CD1c-positive myeloid dendritic cell (primary cell): Measurements from ENCODE around the gene GRP.

Source experiments
- DNase-seq: peaks from one replicate; pipeline ENCODE4 v3.0.0-alpha.2; 2016; ENCODE audit errors: extremely low spot score

GRP gene

DNA sequence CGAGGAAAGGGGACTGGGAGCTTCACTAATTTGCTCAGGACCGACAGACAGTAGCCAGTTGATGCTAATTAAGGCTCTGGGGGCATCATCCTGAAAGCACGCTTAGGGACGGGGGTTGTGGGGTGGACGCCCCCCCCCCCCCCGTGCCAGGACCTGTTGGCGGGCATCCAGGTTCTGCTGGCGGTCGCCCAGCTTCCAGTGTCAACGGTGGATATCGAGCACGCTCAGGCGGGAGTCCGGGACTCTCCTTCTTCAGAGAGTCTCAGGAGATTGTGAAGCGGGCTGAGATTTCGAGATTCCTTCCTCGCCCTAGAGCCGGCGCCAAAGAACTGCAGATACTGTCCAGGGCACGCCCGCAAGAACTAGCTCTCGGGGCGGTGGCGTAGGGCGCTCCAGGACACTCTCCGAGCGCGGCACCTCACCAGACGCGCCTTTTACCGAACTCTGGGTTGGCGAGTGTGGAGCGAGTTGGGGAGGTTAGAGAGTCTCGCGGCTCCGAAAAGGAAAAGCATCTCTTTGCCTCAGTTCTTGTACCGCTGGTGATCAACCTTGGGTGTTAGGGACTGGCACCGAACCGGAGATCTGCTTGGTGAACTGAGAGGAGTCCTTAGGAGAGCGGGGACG, 47.7 kb downstream of the GRP start:
- DNase-seq: no peak

GRCh38 chr18:59268127-59268720, 48.3 kb downstream of the GRP start:
- DNase-seq: no peak

DNA sequence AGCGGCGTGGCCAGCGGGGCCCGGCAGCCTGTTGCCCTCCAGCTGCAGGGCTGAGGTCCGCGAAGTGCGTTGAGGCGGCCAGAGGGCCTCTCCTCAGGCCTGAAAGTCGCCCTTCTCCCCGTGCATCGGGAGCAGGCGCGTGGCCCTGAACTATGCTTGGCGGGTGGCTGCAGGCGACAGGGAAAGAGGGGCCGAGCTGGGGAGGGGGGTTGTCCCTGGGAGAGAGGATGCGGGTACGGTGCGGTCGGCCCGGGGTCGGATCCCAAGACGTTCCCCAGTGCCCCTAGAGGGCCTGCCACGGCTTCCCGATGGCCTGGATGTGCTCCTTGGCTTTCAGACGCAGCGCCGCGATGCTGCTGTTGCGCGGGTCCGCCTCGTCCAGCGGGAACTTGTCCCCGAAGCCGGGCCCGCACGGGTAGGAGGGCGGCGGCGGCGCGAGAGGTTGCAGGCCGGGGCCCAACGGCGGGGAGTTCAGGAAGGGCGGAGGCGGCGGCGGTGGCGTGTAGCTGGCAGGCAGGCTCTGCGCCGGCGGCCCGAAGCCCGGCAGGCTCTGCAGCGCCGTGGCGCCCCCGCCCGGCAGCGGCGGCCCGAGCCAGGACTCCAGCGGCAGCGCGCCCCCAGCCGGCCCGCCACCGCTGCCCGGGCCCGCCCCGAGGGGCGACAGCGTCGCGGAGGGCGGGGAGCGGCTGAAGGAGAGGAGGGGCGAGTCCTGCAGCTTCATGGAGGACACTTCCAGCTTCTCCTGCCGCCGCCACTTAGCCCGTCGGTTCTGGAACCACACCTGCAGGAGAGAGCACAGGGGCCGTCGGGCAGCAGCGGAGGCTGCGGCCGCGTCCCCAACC, 49.0 kb downstream of the GRP start:
- peak; percentile 20 for DNase-seq

- no peak for DNase-seq
These were observed 49.7 kb downstream of the GRP start for GRCh38 chr18:59269563-59270119.

DNA sequence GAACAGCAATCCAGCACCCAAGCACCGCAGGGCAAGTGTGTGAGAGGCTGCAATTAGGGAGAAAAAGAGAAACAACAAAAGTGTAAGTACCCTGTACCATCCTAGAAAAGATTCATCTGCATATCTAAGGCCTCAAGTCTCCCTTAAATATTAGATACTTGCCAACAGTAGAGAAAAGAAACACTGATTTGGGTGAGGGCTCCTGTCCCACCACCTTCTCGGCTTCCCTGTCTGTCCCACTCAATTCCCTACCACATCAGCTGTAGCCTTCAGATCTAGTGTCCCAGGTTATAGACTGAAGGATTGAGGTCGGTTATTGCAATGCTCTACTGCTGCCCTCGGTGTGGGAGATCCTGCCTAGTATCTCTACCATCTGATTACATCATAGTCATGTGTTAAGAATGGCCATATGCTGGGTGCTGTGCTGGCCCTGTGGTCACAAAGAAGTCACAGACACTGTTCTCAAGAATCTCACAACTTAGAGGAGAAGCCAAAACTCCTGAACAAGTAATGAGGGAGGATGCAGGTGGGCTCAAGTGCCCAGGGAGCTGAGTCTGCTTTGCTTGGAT, 50.8 kb downstream of the GRP start:
- no peak for DNase-seq

- DNase-seq: no peak
These were observed 51.8 kb downstream of the GRP start for GRCh38 chr18:59271606-59272220.

DNA sequence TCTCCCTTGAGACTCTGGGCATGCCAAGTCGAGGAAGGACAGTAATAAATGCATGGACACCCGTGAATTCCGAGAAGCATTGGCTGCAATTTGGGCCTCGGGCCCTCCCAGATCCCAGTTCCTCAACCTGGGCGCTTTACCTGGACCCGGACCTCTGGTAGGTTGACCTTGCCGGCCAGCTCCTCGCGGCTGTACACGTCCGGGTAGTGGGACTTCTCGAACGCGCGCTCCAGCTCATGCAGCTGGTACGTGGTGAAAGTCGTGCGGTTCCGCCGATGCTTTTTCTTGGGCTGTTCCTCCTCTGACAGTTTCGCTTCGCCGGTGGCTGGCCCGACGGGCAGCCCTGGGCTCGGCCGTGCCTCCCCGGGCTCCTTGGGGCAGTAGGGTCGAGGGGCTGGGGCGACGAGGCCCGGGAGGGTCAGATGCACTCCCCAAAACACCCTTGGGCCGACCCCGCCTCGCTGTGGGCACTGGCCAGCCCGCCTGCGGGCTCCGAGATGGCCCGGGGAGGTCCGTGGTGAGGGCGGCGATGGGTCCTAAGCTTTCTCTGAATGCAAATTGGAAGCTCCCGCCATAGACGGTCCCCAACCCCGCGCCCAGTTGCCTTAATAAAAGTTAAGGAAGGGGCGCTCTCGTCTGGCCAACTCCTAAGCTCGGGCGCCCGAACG, 52.4 kb downstream of the GRP start:
- no peak for DNase-seq

DNA sequence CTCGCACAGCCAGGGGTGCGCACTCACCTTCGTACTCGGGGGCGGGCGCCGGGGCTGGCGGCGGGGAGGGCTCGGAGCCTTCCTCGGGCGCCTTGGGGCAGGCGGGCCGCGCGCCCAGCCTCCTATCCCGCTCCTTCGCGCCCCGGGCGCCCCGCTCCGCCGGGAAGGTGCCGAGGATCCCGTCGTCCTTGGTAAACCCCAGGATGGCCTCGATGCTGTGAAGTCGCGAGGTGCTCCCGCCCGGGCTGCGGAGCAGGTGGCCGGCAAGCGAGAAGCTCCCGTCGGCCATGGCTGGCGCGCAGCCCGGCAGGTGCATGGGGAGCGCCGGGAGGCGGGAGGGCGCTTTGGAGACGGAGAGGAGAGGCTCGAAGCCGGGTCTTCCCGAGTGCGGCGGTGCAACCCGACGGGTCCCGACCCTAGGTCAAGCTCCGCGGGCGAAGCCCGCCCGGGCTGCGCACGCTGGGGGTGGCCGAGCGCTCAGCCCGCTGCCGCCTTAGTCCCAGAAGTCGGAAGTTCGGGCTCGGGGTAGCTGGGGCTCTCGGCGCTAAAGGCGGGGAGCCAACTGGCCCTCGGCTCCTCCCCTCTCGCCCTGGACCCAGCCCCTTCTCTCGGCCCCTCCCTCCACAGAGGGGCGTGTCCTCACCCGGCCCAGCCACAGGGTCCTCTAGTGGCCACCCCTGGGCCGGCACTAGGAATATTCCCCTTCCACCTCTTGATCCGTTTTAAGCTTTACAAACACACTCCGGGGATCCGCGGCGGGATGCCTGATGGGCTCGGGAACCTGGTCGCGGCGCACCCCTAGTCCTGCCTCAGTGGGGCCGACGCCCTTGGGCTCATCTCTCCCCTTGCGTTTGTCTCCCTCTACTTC, 53.2 kb downstream of the GRP start, which contains the start of gene RAX:
TSS of gene RAX (minus strand) at position 564 of the 868 bp plus-strand sequence. CDS start at position 316, 248 bp downstream.
- DNase-seq: peak; percentile 10

- DNase-seq: no peak
These were observed 54.0 kb downstream of the GRP start for GRCh38 chr18:59273759-59274532.

GRCh38 chr18:59274533-59274928, 54.6 kb downstream of the GRP start:
- no peak for DNase-seq

GRCh38 chr18:59275406-59275949, 55.5 kb downstream of the GRP start:
- no peak for DNase-seq

GRCh38 chr18:59276047-59276446, 56.1 kb downstream of the GRP start:
- no peak for DNase-seq

DNA sequence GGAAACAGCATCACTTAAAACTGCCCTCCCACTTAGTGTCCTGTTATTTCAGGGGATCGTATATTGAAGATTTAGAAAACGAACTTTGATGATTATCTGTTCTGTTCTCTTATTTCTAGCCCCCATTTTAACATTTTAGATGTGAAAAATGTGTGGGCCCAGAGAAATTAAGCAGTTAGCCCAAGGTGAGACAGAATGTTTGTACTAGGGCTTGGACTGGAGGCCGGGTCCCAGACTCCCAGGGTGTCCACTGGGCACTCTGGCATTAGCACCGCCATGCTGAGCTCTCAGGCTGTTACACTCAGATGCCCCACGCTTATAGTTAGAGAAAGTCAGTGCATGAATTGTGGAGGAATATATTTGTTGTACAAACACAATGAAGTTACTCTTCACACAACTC, 58.8 kb downstream of the GRP start:
- DNase-seq: no peak

DNA sequence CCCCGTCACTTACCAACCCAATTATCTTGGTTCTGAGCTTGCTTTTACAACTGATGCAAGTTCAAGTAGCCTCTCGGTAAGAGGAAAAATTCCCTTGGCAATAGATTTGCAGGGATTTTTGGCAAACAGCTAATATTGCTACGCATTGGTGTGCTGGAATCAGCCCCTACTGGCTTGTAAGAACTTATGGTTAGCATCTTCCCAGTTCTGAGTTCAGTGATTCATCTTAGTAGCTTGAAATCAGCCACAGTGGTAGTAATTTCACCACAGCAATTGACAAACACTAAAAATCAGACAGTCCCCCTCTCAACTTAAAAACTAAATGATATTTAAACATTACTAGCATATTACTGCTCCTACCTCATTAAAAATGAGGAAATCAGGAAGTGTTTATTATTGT, 59.2 kb downstream of the GRP start:
- DNase-seq: no peak

GRCh38 chr18:59279722-59280121, 59.8 kb downstream of the GRP start:
- no peak for DNase-seq
